Measurements from ENCODE around the gene AMELY.
"Not testable (repeated sequence)": the region's sequence is repeated elsewhere in the genome, so short reads cannot be mapped to it uniquely, and the experiment has no call there.

The AMELY gene

GRCh38 chrY:6842650-6843049 lies 68.9 kb downstream of the AMELY start:
- DNase-seq; in situ Hi-C loops (cut with HindIII; ENCODE audit: low pct_ligation_motif_present, low pct_unique_long_range_greater_than_20kb, low sequenced_read_pairs): not testable (repeated sequence)
